ENCODE results near the gene MAPK12.

The MAPK12 gene

GRCh38 chr22:50292643-50293440 lies 31.4 kb upstream of the MAPK12 start:
- Histone ChIP-seq H3K4me2 (ENCODE audit: insufficient read depth, low read length, poor library complexity, severe bottlenecking) (peak overlapping the region; percentile 25), H3K4me1 (ENCODE audit: control insufficient read depth in 2 of 2, insufficient read depth in 1 of 2, low read depth in 1 of 2, low read length in 2 of 2) (peaks cover 15 to 31% of the 10 kb centered on the region in 2 donors), H3K27ac (replicated peaks; ENCODE audit: low read length) (peak overlapping the region; percentile 80), H2BK5ac (ENCODE audit: low read length) (peak overlapping the region; percentile 98), H3K36me3 (replicated peaks in 1 of 2; ENCODE audit: control insufficient read depth in 2 of 2, insufficient read depth in 2 of 2, low read length in 2 of 2) (peaks cover 27 to 81% of the 10 kb centered on the region in 2 donors), H2BK12ac (ENCODE audit: low read length) (peak overlapping the region; percentile 88), H3K4me3 (ENCODE audit: low read length in 2 of 2) (peak overlapping the region in 1 of 2 donors; percentile 47), H3K9me3 (replicated peaks in 1 of 2; ENCODE audit: control insufficient read depth in 2 of 2, insufficient read depth in 1 of 2, low read depth in 1 of 2, low read length in 2 of 2) (no peaks in the 10 kb centered on the region), H2AK5ac (ENCODE audit: low read depth, low read length) (peak overlapping the region; percentile 73), H4K91ac (ENCODE audit: low read depth, low read length, poor library complexity) (peak overlapping the region; percentile 69), H4K8ac (ENCODE audit: low read depth, low read length) (no peak overlapping the region), H2BK15ac (ENCODE audit: low read length) (peak overlapping the region; percentile 87), H2BK120ac (ENCODE audit: low read depth, low read length) (peak overlapping the region; percentile 94), H3K23ac (ENCODE audit: low read depth, low read length, poor library complexity) (peak overlapping the region; percentile 87), H3K9ac (ENCODE audit: low read depth, low read length, poor library complexity) (peak overlapping the region; percentile 90), H3K14ac (ENCODE audit: low read length) (peak overlapping the region; percentile 59), H3K18ac (ENCODE audit: low read length) (peak overlapping the region; percentile 95), H3K79me1 (ENCODE audit: low read depth, low read length) (peaks cover 59% of the 10 kb centered on the region), H3K27me3 (ENCODE audit: control insufficient read depth in 3 of 3, insufficient read depth in 3 of 3, low read depth in 1 of 3, low read length in 3 of 3) (no peaks in the 10 kb centered on the region), H2AFZ (ENCODE audit: low read length) (no peak overlapping the region), H3K4ac (ENCODE audit: low read length) (no peak overlapping the region)
- no CpG with 5 or more reads among the region's 29 CpGs for WGBS, 2 donors (ENCODE audit: extremely low coverage in 2 of 2, insufficient read length in 2 of 2, insufficient replicate concordance in 1 of 2)
- DNase-seq (ENCODE audit: low spot score), result no peak

GRCh38 chr22:50289942-50290630 lies 28.6 kb upstream of the MAPK12 start:
- Histone ChIP-seq H3K23ac (ENCODE audit: low read depth, low read length, poor library complexity) (peak overlapping the region; percentile 81), H3K4me3 (ENCODE audit: low read length in 2 of 2) (no peak overlapping the region), H2BK5ac (ENCODE audit: low read length) (no peak overlapping the region), H2BK15ac (ENCODE audit: low read length) (no peak overlapping the region), H3K14ac (ENCODE audit: low read length) (peak overlapping the region; percentile 63), H3K4me1 (ENCODE audit: control insufficient read depth in 2 of 2, insufficient read depth in 1 of 2, low read depth in 1 of 2, low read length in 2 of 2) (peaks cover 15 to 28% of the 10 kb centered on the region in 2 donors), H3K79me1 (ENCODE audit: low read depth, low read length) (peaks cover 63% of the 10 kb centered on the region), H3K4me2 (ENCODE audit: insufficient read depth, low read length, poor library complexity, severe bottlenecking) (no peak overlapping the region), H2BK120ac (ENCODE audit: low read depth, low read length) (no peak overlapping the region), H2BK12ac (ENCODE audit: low read length) (no peak overlapping the region), H3K9me3 (replicated peaks in 1 of 2; ENCODE audit: control insufficient read depth in 2 of 2, insufficient read depth in 1 of 2, low read depth in 1 of 2, low read length in 2 of 2) (no peaks in the 10 kb centered on the region), H3K36me3 (replicated peaks in 1 of 2; ENCODE audit: control insufficient read depth in 2 of 2, insufficient read depth in 2 of 2, low read length in 2 of 2) (peaks cover 44 to 89% of the 10 kb centered on the region in 2 donors), H3K9ac (ENCODE audit: low read depth, low read length, poor library complexity) (no peak overlapping the region), H3K27me3 (ENCODE audit: control insufficient read depth in 3 of 3, insufficient read depth in 3 of 3, low read depth in 1 of 3, low read length in 3 of 3) (no peaks in the 10 kb centered on the region), H2AK5ac (ENCODE audit: low read depth, low read length) (peak overlapping the region; percentile 41), H4K8ac (ENCODE audit: low read depth, low read length) (no peak overlapping the region), H3K4ac (ENCODE audit: low read length) (no peak overlapping the region), H2AFZ (ENCODE audit: low read length) (no peak overlapping the region), H3K18ac (ENCODE audit: low read length) (no peak overlapping the region), H3K27ac (replicated peaks; ENCODE audit: low read length) (no peak overlapping the region), H4K91ac (ENCODE audit: low read depth, low read length, poor library complexity) (no peak overlapping the region)
- DNase-seq (ENCODE audit: low spot score), result no peak
- WGBS, 2 donors (ENCODE audit: extremely low coverage in 2 of 2, insufficient read length in 2 of 2, insufficient replicate concordance in 1 of 2), result no CpG with 5 or more reads among the region's 37 CpGs

- Histone ChIP-seq H4K8ac (ENCODE audit: low read depth, low read length) (no peak overlapping the region), H2AFZ (ENCODE audit: low read length) (no peak overlapping the region), H3K14ac (ENCODE audit: low read length) (peak overlapping the region; percentile 21), H3K36me3 (replicated peaks in 1 of 2; ENCODE audit: control insufficient read depth in 2 of 2, insufficient read depth in 2 of 2, low read length in 2 of 2) (peaks cover 46 to 89% of the 10 kb centered on the region in 2 donors), H3K27ac (replicated peaks; ENCODE audit: low read length) (no peak overlapping the region), H2BK120ac (ENCODE audit: low read depth, low read length) (no peak overlapping the region), H3K4me1 (ENCODE audit: control insufficient read depth in 2 of 2, insufficient read depth in 1 of 2, low read depth in 1 of 2, low read length in 2 of 2) (peaks cover 13 to 27% of the 10 kb centered on the region in 2 donors), H3K4me2 (ENCODE audit: insufficient read depth, low read length, poor library complexity, severe bottlenecking) (no peak overlapping the region), H2AK5ac (ENCODE audit: low read depth, low read length) (peak overlapping the region; percentile 41), H3K27me3 (ENCODE audit: control insufficient read depth in 3 of 3, insufficient read depth in 3 of 3, low read depth in 1 of 3, low read length in 3 of 3) (no peaks in the 10 kb centered on the region), H3K4me3 (ENCODE audit: low read length in 2 of 2) (no peak overlapping the region), H3K9me3 (replicated peaks in 1 of 2; ENCODE audit: control insufficient read depth in 2 of 2, insufficient read depth in 1 of 2, low read depth in 1 of 2, low read length in 2 of 2) (no peaks in the 10 kb centered on the region), H3K79me1 (ENCODE audit: low read depth, low read length) (peaks cover 60% of the 10 kb centered on the region), H2BK12ac (ENCODE audit: low read length) (peak overlapping the region; percentile 3), H2BK15ac (ENCODE audit: low read length) (no peak overlapping the region), H3K4ac (ENCODE audit: low read length) (no peak overlapping the region), H4K91ac (ENCODE audit: low read depth, low read length, poor library complexity) (no peak overlapping the region), H3K23ac (ENCODE audit: low read depth, low read length, poor library complexity) (peak overlapping the region; percentile 81), H2BK5ac (ENCODE audit: low read length) (peak overlapping the region; percentile 82), H3K9ac (ENCODE audit: low read depth, low read length, poor library complexity) (no peak overlapping the region), H3K18ac (ENCODE audit: low read length) (no peak overlapping the region)
- no peak for DNase-seq (ENCODE audit: low spot score)
- WGBS, 2 donors (ENCODE audit: extremely low coverage in 2 of 2, insufficient read length in 2 of 2, insufficient replicate concordance in 1 of 2), result no CpG with 5 or more reads among the region's 57 CpGs
Measured at GRCh38 chr22:50289151-50289941, 27.9 kb upstream of the MAPK12 start.

All from neuronal stem cell (in vitro differentiated cells).